ENCODE measurements around the gene RBM38. TPM values are rescaled to one million over a fixed set of nuclear protein-coding genes. Genes with fewer than 3 reads are reported as not detected.
A peak's percentile ranks its signal among the peaks of the same experiment; 100 is the strongest.

The RBM38 gene
- polyA plus RNA-seq, 3 donors from 2014 or later = 43.6 to 89.1 (median 80.4) TPM

GRCh38 chr20:57361517-57361916, 29.7 kb upstream of the RBM38 start:
- H3K9me3 Mint-ChIP-seq = no peaks in the 10 kb centered on the region
- no peak overlapping the region for H3K4me3 Mint-ChIP-seq
- H3K27ac Mint-ChIP-seq = no peak overlapping the region
- no peaks in the 10 kb centered on the region for H3K27me3 Mint-ChIP-seq (ENCODE audit: low read depth in 3 of 3)
- peaks cover 5% of the 10 kb centered on the region in 2 donors for H3K4me1 Mint-ChIP-seq
- peaks cover 12 to 26% (median 21%) of the 10 kb centered on the region in 3 donors for H3K36me3 Mint-ChIP-seq
- no peak for DNase-seq

DNA sequence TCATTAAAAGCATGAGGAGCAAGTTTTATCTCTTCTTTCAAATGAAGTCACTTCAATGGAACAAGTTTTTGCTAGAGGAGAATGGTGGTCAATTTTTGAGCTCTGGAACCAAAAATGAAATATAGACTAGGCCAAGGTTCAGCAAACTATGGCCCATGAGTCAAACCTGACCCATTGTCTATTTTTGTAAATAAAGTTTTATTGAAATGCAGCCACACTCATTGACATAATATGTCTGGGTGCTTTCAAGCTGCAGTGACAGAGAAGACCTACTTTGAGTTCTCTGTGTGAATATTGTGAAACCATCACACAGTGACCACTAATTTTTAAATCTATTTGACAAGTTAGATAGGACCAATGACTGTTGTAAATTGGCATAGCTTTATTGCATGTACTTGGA, 26.7 kb upstream of the RBM38 start:
- Mint-ChIP-seq H3K4me1 (peaks cover 5% of the 10 kb centered on the region in 2 donors), H3K27me3 (ENCODE audit: low read depth in 3 of 3) (no peaks in the 10 kb centered on the region), H3K4me3 (no peak overlapping the region), H3K36me3 (peaks cover 16 to 40% (median 36%) of the 10 kb centered on the region in 3 donors), H3K9me3 (no peaks in the 10 kb centered on the region), H3K27ac (no peak overlapping the region)
- no peak for DNase-seq

- Mint-ChIP-seq H3K27ac (peak overlapping the region in 1 of 6 donors; percentile 25), H3K9me3 (no peaks in the 10 kb centered on the region), H3K4me1 (no peaks in the 10 kb centered on the region), H3K4me3 (no peak overlapping the region), H3K36me3 (peaks cover 44 to 64% (median 49%) of the 10 kb centered on the region in 3 donors), H3K27me3 (ENCODE audit: low read depth in 3 of 3) (peaks cover 0 to 2% (median 0%) of the 10 kb centered on the region in 3 donors)
- no peak for DNase-seq
Measured at GRCh38 chr20:57369596-57369995, 21.6 kb upstream of the RBM38 start.

GRCh38 chr20:57370316-57370715, 20.9 kb upstream of the RBM38 start:
- Mint-ChIP-seq H3K27ac (peak overlapping the region in 1 of 6 donors; percentile 51), H3K4me1 (no peaks in the 10 kb centered on the region), H3K9me3 (no peaks in the 10 kb centered on the region), H3K27me3 (ENCODE audit: low read depth in 3 of 3) (peaks cover 0 to 2% (median under 1%) of the 10 kb centered on the region in 3 donors), H3K4me3 (no peak overlapping the region), H3K36me3 (peaks cover 47 to 65% (median 48%) of the 10 kb centered on the region in 3 donors)
- no peak for DNase-seq

DNA sequence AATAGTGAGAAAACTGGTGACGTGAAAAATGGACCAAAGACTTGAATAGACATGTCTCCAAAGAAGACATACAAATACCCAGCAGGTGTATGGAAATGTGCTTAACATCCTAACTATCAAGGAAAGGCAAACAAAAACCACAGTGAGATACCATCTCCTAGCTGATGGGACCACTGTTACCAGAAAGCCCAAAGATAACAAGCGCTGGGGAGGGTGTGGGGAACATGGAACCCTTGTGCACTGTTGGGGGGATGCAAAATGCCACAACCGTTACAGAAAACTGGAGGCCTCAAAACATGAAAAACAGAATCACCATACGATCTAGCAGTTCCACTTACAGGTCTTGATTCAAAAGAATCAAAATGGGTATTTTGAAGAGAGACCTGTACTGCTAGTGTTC, 19.8 kb upstream of the RBM38 start:
- DNase-seq = no peak
- Mint-ChIP-seq H3K27me3 (ENCODE audit: low read depth in 3 of 3) (peaks cover 0 to 4% (median 2%) of the 10 kb centered on the region in 3 donors), H3K9me3 (no peaks in the 10 kb centered on the region), H3K36me3 (peaks cover 44 to 65% (median 51%) of the 10 kb centered on the region in 3 donors), H3K27ac (no peak overlapping the region), H3K4me3 (no peak overlapping the region), H3K4me1 (no peaks in the 10 kb centered on the region)

DNA sequence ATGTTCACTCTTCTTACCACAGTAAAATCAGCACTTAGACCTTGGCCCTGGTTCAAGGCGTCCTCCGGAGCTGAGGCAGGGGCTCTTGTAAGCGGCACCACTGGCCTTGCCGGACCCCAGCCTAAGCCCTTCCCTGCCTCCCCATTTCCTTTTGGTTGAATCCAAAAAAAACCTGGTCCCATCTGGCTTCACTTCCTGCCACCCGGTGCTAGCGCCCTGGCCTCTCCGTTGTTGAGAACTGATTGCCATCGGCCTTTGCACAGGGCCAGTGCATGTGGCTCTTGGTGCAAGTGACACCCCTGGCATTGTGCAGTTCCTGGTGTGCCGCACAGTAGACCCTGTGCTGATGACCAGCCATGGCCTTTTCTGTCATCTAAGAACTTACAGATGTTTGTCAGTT, 19.0 kb upstream of the RBM38 start:
- peaks cover 0 to 4% (median 2%) of the 10 kb centered on the region in 3 donors for H3K27me3 Mint-ChIP-seq (ENCODE audit: low read depth in 3 of 3)
- H3K9me3 Mint-ChIP-seq = no peaks in the 10 kb centered on the region
- DNase-seq = no peak
- no peaks in the 10 kb centered on the region for H3K4me1 Mint-ChIP-seq
- peaks cover 42 to 66% (median 45%) of the 10 kb centered on the region in 3 donors for H3K36me3 Mint-ChIP-seq
- H3K4me3 Mint-ChIP-seq = no peak overlapping the region
- H3K27ac Mint-ChIP-seq = no peak overlapping the region

GRCh38 chr20:57372581-57373350, 18.4 kb upstream of the RBM38 start:
- Mint-ChIP-seq H3K27me3 (ENCODE audit: low read depth in 3 of 3) (peaks cover 0 to 4% (median 2%) of the 10 kb centered on the region in 3 donors), H3K27ac (no peak overlapping the region), H3K36me3 (peaks cover 44 to 72% (median 46%) of the 10 kb centered on the region in 3 donors), H3K9me3 (no peaks in the 10 kb centered on the region), H3K4me3 (no peak overlapping the region), H3K4me1 (no peaks in the 10 kb centered on the region)
- no peak for DNase-seq

- peaks cover 7 to 8% of the 10 kb centered on the region in 2 donors for H3K4me1 Mint-ChIP-seq
- peaks cover 0 to 4% (median 2%) of the 10 kb centered on the region in 3 donors for H3K27me3 Mint-ChIP-seq (ENCODE audit: low read depth in 3 of 3)
- no peaks in the 10 kb centered on the region for H3K9me3 Mint-ChIP-seq
- no peak for DNase-seq
- H3K4me3 Mint-ChIP-seq = no peak overlapping the region
- H3K27ac Mint-ChIP-seq = no peak overlapping the region
- peaks cover 39 to 66% (median 48%) of the 10 kb centered on the region in 3 donors for H3K36me3 Mint-ChIP-seq
Measured at GRCh38 chr20:57374343-57374930, 16.8 kb upstream of the RBM38 start.

DNA sequence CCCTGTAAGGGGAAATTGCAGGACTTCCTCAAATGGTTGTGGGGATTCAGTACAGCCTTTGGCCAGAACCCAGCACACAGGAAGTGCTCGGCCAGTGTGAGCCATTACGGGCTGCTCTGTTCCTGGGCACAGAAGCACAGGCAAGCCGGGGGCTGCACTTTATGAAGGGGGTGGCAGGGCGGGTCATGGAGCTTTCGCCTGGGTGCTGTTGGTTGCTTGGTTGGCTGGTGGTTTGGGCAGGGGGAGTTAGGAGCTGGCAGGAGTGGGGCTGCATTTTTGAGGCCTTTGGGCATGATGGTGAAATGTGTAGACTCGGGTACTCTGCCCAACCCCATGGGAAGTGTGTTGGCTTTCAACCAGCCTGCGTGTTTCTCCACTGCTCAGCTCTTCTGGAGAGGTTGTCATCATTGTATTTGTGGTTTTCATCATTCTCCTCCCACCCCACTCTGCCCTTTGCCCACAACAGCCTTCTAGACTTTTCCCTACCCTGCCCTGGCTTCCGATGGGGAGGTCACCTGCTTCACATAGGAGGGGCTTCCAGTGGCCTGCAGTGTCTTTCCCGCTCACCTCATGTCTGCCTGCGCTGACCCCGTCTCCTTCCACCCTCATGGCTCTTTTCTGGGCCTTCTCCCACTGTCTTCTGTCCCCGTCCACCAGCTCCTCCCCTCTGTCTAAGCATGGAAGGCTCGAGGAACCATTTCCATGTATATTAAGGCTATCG, 16.1 kb upstream of the RBM38 start:
- Mint-ChIP-seq H3K4me3 (no peak overlapping the region), H3K27ac (peak overlapping the region in 3 of 6 donors; percentile 15 to 34 (median 30)), H3K9me3 (no peaks in the 10 kb centered on the region), H3K4me1 (peaks cover 7 to 8% of the 10 kb centered on the region in 2 donors), H3K27me3 (ENCODE audit: low read depth in 3 of 3) (peaks cover 0 to 4% (median 2%) of the 10 kb centered on the region in 3 donors), H3K36me3 (peaks cover 32 to 66% (median 43%) of the 10 kb centered on the region in 3 donors)
- DNase-seq = no peak

DNA sequence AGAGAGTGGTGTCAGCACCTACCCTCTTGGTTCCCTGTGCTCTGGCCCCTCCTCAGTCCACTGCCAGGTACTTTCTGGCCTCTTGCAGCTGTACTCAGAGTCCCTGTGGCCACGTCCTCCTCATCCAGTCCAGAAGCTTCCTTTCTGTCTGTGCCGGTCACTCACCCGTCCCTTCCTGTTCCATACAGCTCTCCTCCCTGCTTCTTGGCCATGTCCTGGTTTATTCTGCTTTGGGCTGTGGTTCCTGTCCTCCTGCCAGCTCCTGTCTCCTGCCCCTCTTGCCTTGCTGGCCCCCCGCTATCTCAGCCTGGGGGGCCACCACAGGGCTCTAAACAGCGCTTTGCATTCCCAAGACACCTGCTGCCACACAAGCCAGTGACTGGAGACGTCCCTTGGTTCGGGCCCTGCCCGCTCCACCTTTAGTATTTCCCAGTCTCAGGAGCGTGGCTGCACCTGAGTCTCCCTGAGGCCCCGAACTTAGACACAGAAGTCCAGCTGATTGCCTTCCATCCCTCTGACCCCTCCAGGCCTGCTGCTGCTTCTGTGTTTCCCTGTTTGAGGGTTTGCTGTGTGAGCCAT, 15.5 kb upstream of the RBM38 start:
- H3K4me3 Mint-ChIP-seq = no peak overlapping the region
- H3K4me1 Mint-ChIP-seq = peaks cover 7 to 8% of the 10 kb centered on the region in 2 donors
- H3K9me3 Mint-ChIP-seq = no peaks in the 10 kb centered on the region
- H3K27ac Mint-ChIP-seq = peak overlapping the region in 4 of 6 donors; percentile 41 to 79 (median 53)
- peaks cover 0 to 5% (median 0%) of the 10 kb centered on the region in 3 donors for H3K27me3 Mint-ChIP-seq (ENCODE audit: low read depth in 3 of 3)
- DNase-seq = no peak
- H3K36me3 Mint-ChIP-seq = peaks cover 26 to 61% (median 36%) of the 10 kb centered on the region in 3 donors

- Mint-ChIP-seq H3K27me3 (ENCODE audit: low read depth in 3 of 3) (peaks cover 0 to 8% (median 0%) of the 10 kb centered on the region in 3 donors), H3K9me3 (no peaks in the 10 kb centered on the region)
Measured at GRCh38 chr20:57377350-57377749, 13.8 kb upstream of the RBM38 start.

GRCh38 chr20:57378107-57378506, 13.1 kb upstream of the RBM38 start:
- H3K9me3 Mint-ChIP-seq = no peaks in the 10 kb centered on the region
- no peak overlapping the region for H3K4me3 Mint-ChIP-seq
- no peak overlapping the region for H3K27ac Mint-ChIP-seq
- H3K27me3 Mint-ChIP-seq (ENCODE audit: low read depth in 3 of 3) = peaks cover 0 to 8% (median 0%) of the 10 kb centered on the region in 3 donors
- peaks cover 22 to 25% of the 10 kb centered on the region in 2 donors for H3K4me1 Mint-ChIP-seq
- H3K36me3 Mint-ChIP-seq = peaks cover 21 to 50% (median 23%) of the 10 kb centered on the region in 3 donors
- no peak for DNase-seq

More at GRCh38 chr20:57377350-57377749, 13.8 kb upstream of the RBM38 start:
- no peak overlapping the region for H3K4me3 Mint-ChIP-seq
- H3K4me1 Mint-ChIP-seq = peaks cover 16 to 17% of the 10 kb centered on the region in 2 donors
- DNase-seq = no peak
- H3K27ac Mint-ChIP-seq = peak overlapping the region in 3 of 6 donors; percentile 6 to 40 (median 23)
- peaks cover 21 to 50% (median 23%) of the 10 kb centered on the region in 3 donors for H3K36me3 Mint-ChIP-seq

GRCh38 chr20:57378646-57379262, 12.4 kb upstream of the RBM38 start:
- Mint-ChIP-seq H3K36me3 (peaks cover 17 to 44% (median 18%) of the 10 kb centered on the region in 3 donors), H3K9me3 (no peaks in the 10 kb centered on the region), H3K27me3 (ENCODE audit: low read depth in 3 of 3) (peaks cover 0 to 14% (median 0%) of the 10 kb centered on the region in 3 donors), H3K4me1 (peaks cover 29 to 31% of the 10 kb centered on the region in 2 donors), H3K27ac (peak overlapping the region in 4 of 6 donors; percentile 37 to 55 (median 44)), H3K4me3 (no peak overlapping the region)
- no peak for DNase-seq

Measured in immature natural killer cell (primary cell).